GM18873 (cell line): Measurements from ENCODE around the gene TLCD2.
"Not testable (repeated sequence)": the region's sequence is repeated elsewhere in the genome, so short reads cannot be mapped to it uniquely, and the experiment has no call there.

ENCODE experiments used
- ATAC-seq: cut with Tn5 transposase; IDR thresholded peaks from one replicate; pipeline ENCODE4 v1.9.1; 2021; ENCODE audit warnings: mild to moderate bottlenecking, moderate library complexity, moderate number of reproducible peaks; ENCODE audit not compliant: unreplicated experiment, low FRiP score

TLCD2 gene

GRCh38 chr17:1709971-1710806, at the start of gene TLCD2:
Gene TLCD2 (minus strand): TSS chr17:1710377. CDS start chr17:1710242, 135 bp downstream.
- no peak for ATAC-seq

- ATAC-seq = no peak
Observed at GRCh38 chr17:1759529-1759928, 49.4 kb upstream of the TLCD2 start.

GRCh38 chr17:1758807-1759206, 48.6 kb upstream of the TLCD2 start:
- no peak for ATAC-seq

- ATAC-seq = no peak
Observed at GRCh38 chr17:1755827-1756262, 45.7 kb upstream of the TLCD2 start.

GRCh38 chr17:1755252-1755826, 45.2 kb upstream of the TLCD2 start:
- ATAC-seq = no peak

- ATAC-seq = no peak
Observed at GRCh38 chr17:1754430-1755112, 44.4 kb upstream of the TLCD2 start.

- ATAC-seq = no peak
Observed at GRCh38 chr17:1753767-1754429, 43.7 kb upstream of the TLCD2 start.

GRCh38 chr17:1752425-1753262, 42.5 kb upstream of the TLCD2 start:
- ATAC-seq = no peak

- ATAC-seq = no peak
Observed at GRCh38 chr17:1750628-1751027, 40.5 kb upstream of the TLCD2 start.

GRCh38 chr17:1746975-1747543, 36.9 kb upstream of the TLCD2 start:
- no peak for ATAC-seq

GRCh38 chr17:1745513-1746020, 35.4 kb upstream of the TLCD2 start:
- ATAC-seq = no peak

GRCh38 chr17:1744551-1745512, 34.7 kb upstream of the TLCD2 start:
- ATAC-seq = no peak

GRCh38 chr17:1743088-1743439, 32.9 kb upstream of the TLCD2 start:
- no peak for ATAC-seq

GRCh38 chr17:1742371-1743087, 32.4 kb upstream of the TLCD2 start, which contains the start of gene SERPINF2:
Gene SERPINF2 (plus strand): TSS chr17:1742871. CDS start chr17:1744996, 2,125 bp downstream.
- ATAC-seq = no peak

- ATAC-seq = not testable (repeated sequence)
Observed at GRCh38 chr17:1741899-1742298, 31.7 kb upstream of the TLCD2 start.

- ATAC-seq = no peak
Observed at GRCh38 chr17:1737531-1738291, 27.5 kb upstream of the TLCD2 start.
